H1 (cell line): Measurements from ENCODE around the gene CTNNA3. TPM values are rescaled to one million over a fixed set of nuclear protein-coding genes. Genes with fewer than 3 reads are reported as not detected.

Experiments used
- CTCF ChIA-PET: fragments of 300-600 bp; sonication (Branson Sonifier 250); formaldehyde crosslinking; loops from one replicate; lab custom pipeline; 2021; ENCODE audit not compliant: partially characterized antibody; lab: Charles Lee
- POLR2A ChIA-PET: fragments of 300-600 bp; sonication (Branson Sonifier 250); formaldehyde crosslinking; loops from one replicate; lab custom pipeline; 2021; ENCODE audit warnings: inconsistent platforms; ENCODE audit not compliant: partially characterized antibody; lab: Charles Lee
- DNase-seq, 2 experiments: peaks; one replicate each; pipeline versions ENCODE4 v3.0.0 to v3.0.0-alpha.2; 2010 to 2022; ENCODE audit warnings: low spot score in 2 of 2, low read depth in 1 of 2, mixed read lengths in 1 of 2
- FAIRE-seq: peaks from 2 replicates; lab custom pipeline; 2011; peaks lifted over from hg19 to GRCh38; lab: Jason Lieb, UNC
- H2AFZ ChIP-seq: 2 replicates; pipeline ENCODE4 v1.8.1; 2012; ENCODE audit warnings: low read length, inconsistent platforms
- H2AK5ac ChIP-seq: 2 replicates; pipeline ENCODE4 v1.6.1; 2013; ENCODE audit warnings: low read depth, low read length
- H2BK120ac ChIP-seq: replicated peaks from 2 replicates; pipeline ENCODE3; 2013; ENCODE audit warnings: low read depth, low read length, inconsistent platforms
- H2BK12ac ChIP-seq: 2 replicates; pipeline ENCODE4 v1.6.1; 2013; ENCODE audit warnings: low read depth, low read length
- H2BK15ac ChIP-seq: 2 replicates; pipeline ENCODE4 v1.6.1; 2013; ENCODE audit warnings: low read length
- H2BK20ac ChIP-seq: 2 replicates; pipeline ENCODE4 v1.6.1; 2013; ENCODE audit warnings: low read length
- H2BK5ac ChIP-seq: 2 replicates; pipeline ENCODE4 v1.6.1; 2013; ENCODE audit warnings: low read depth, low read length
- H3K14ac ChIP-seq: 2 replicates; pipeline ENCODE4 v1.6.1; 2013; ENCODE audit warnings: inconsistent platforms; ENCODE audit not compliant: insufficient read length
- H3K18ac ChIP-seq: 2 replicates; pipeline ENCODE4 v1.6.1; 2013; ENCODE audit warnings: low read length; ENCODE audit errors: extremely low read depth
- H3K23ac ChIP-seq: 2 replicates; pipeline ENCODE4 v1.6.1; 2013; ENCODE audit warnings: inconsistent platforms; ENCODE audit not compliant: insufficient read length
- H3K23me2 ChIP-seq: 2 replicates; pipeline ENCODE4 v1.6.1; 2013; ENCODE audit warnings: low read depth, low read length
- H3K27ac ChIP-seq: 2 replicates; pipeline ENCODE4 v1.6.1; 2011; ENCODE audit warnings: low read depth, low read length, inconsistent platforms
- H3K27me3 ChIP-seq, 4 experiments: replicated peaks in 1 of 4; 1 replicate in 1 of 4; 2 replicates in 3 of 4; pipeline versions ENCODE4 v1.6.1 to v1.8.1; 2011 to 2013; ENCODE audit warnings: low read length in 3 of 4, mild to moderate bottlenecking in 3 of 4, inconsistent platforms in 2 of 4, mixed read lengths in 2 of 4, moderate library complexity in 1 of 4; ENCODE audit not compliant: control insufficient read depth in 3 of 4, insufficient read depth in 3 of 4; ENCODE audit errors: extremely low read depth in 1 of 4
- H3K36me3 ChIP-seq, 4 experiments: 2 replicates each; pipeline versions ENCODE4 v1.6.1 to v1.8.1; 2011 to 2013; ENCODE audit warnings: mild to moderate bottlenecking in 4 of 4, low read length in 3 of 4, moderate library complexity in 2 of 4, control low read depth in 1 of 4, inconsistent platforms in 1 of 4; ENCODE audit not compliant: insufficient read depth in 4 of 4, control insufficient read depth in 2 of 4
- H3K4ac ChIP-seq: replicated peaks from 2 replicates; pipeline ENCODE3; 2013; ENCODE audit warnings: low read length, low read depth, mixed read lengths, inconsistent platforms; ENCODE audit not compliant: insufficient read length
- H3K4me1 ChIP-seq, 4 experiments: replicated peaks in 1 of 4; 1 replicate in 1 of 4; 2 replicates in 3 of 4; pipeline versions ENCODE4 v1.6.1 to v1.8.1; 2011 to 2013; ENCODE audit warnings: low read length in 3 of 4, inconsistent platforms in 2 of 4, mixed read lengths in 1 of 4; ENCODE audit not compliant: insufficient read depth in 4 of 4, control insufficient read depth in 3 of 4
- H3K4me2 ChIP-seq, 2 experiments: 2 replicates each; pipeline versions ENCODE4 v1.6.1 to v1.8.1; 2011 to 2013; ENCODE audit warnings: low read depth in 2 of 2, low read length in 2 of 2, control low read depth in 1 of 2, inconsistent platforms in 1 of 2, mild to moderate bottlenecking in 1 of 2; ENCODE audit not compliant: insufficient read depth in 1 of 2
- H3K4me3 ChIP-seq, 4 experiments: fragments of 200-600, 300-600 bp in 1 of 4; sonication (generic), shearing (Covaris generic), sonication (Bioruptor Twin) in 1 of 4; 2 replicates each; pipeline versions ENCODE4 v1.5.1 to v1.8.1; 2011 to 2016; ENCODE audit warnings: low read length in 4 of 4, low read depth in 3 of 4, control low read depth in 2 of 4, inconsistent platforms in 2 of 4, mild to moderate bottlenecking in 2 of 4, mixed read lengths in 1 of 4, moderate library complexity in 1 of 4; ENCODE audit not compliant: insufficient read depth in 2 of 4; ENCODE audit errors: extremely low read depth in 1 of 4
- H3K56ac ChIP-seq: replicated peaks from 2 replicates; pipeline ENCODE3; 2013; ENCODE audit warnings: low read depth, mild to moderate bottlenecking, mixed read lengths, low read length, inconsistent platforms; ENCODE audit not compliant: insufficient read length
- H3K79me1 ChIP-seq: 2 replicates; pipeline ENCODE4 v1.6.1; 2013; ENCODE audit warnings: low read depth, low read length, control low read depth
- H3K79me2 ChIP-seq, 2 experiments: 2 replicates each; pipeline versions ENCODE4 v1.6.1 to v1.8.1; 2012 to 2013; ENCODE audit warnings: low read length in 2 of 2, mild to moderate bottlenecking in 2 of 2, inconsistent platforms in 1 of 2; ENCODE audit not compliant: insufficient read depth in 2 of 2, control insufficient read depth in 1 of 2
- H3K9ac ChIP-seq, 4 experiments: replicated peaks in 1 of 4; 1 replicate in 1 of 4; 2 replicates in 3 of 4; pipeline versions ENCODE4 v1.6.1 to v1.8.1; 2011 to 2013; ENCODE audit warnings: low read depth in 3 of 4, low read length in 3 of 4, control low read depth in 2 of 4, mild to moderate bottlenecking in 2 of 4, moderate library complexity in 2 of 4, inconsistent platforms in 1 of 4; ENCODE audit errors: extremely low read depth in 1 of 4
- H3K9me3 ChIP-seq, 2 experiments: 2 replicates each; pipeline versions ENCODE4 v1.6.1 to v1.8.1; 2012 to 2013; ENCODE audit warnings: mild to moderate bottlenecking in 2 of 2, moderate library complexity in 2 of 2, control low read depth in 1 of 2, inconsistent platforms in 1 of 2, low read depth in 1 of 2, low read length in 1 of 2, mixed read lengths in 1 of 2; ENCODE audit not compliant: insufficient read depth in 2 of 2
- H4K20me1 ChIP-seq, 2 experiments: replicated peaks in 1 of 2; 2 replicates each; pipeline versions ENCODE3 to v1.8.1; 2011 to 2013; ENCODE audit warnings: inconsistent platforms in 2 of 2, low read length in 2 of 2, mild to moderate bottlenecking in 1 of 2; ENCODE audit not compliant: insufficient read depth in 2 of 2, control insufficient read depth in 1 of 2
- H4K5ac ChIP-seq: 2 replicates; pipeline ENCODE4 v1.6.1; 2013; ENCODE audit warnings: low read length, low read depth, mixed read lengths, inconsistent platforms; ENCODE audit not compliant: insufficient read length
- H4K8ac ChIP-seq: 2 replicates; pipeline ENCODE4 v1.8.0; 2013; ENCODE audit warnings: mild to moderate bottlenecking, moderate library complexity, low read length, inconsistent platforms; ENCODE audit not compliant: insufficient read depth; ENCODE audit errors: extremely low read depth
- H4K91ac ChIP-seq: replicated peaks from 2 replicates; pipeline ENCODE3; 2013; ENCODE audit warnings: low read length, mixed read lengths, inconsistent platforms; ENCODE audit not compliant: insufficient read length
- CTBP2 ChIP-seq: IDR thresholded peaks from 2 replicates; pipeline ENCODE4 v1.7.0; 2011; ENCODE audit warnings: borderline replicate concordance, mild to moderate bottlenecking, moderate library complexity, mixed read lengths, low read length; ENCODE audit not compliant: insufficient read depth, insufficient read length
- EP300 ChIP-seq, 2 experiments: IDR thresholded peaks; 1 replicate in 1 of 2; 2 replicates in 1 of 2; pipeline ENCODE4 v1.6.1; 2011 to 2012; ENCODE audit warnings: low read depth in 2 of 2, low read length in 2 of 2, mild to moderate bottlenecking in 2 of 2, borderline replicate concordance in 1 of 2, inconsistent platforms in 1 of 2, moderate library complexity in 1 of 2
- FOSL1 ChIP-seq: IDR thresholded peaks from 2 replicates; pipeline ENCODE4 v1.6.1; 2011; ENCODE audit warnings: mild to moderate bottlenecking, low read depth, low read length, moderate library complexity; ENCODE audit not compliant: insufficient read depth
- GABPA ChIP-seq: IDR thresholded peaks from 2 replicates; pipeline ENCODE4 v1.6.1; 2011; ENCODE audit warnings: mild to moderate bottlenecking, low read length, moderate library complexity, borderline replicate concordance; ENCODE audit not compliant: insufficient read depth
- HDAC6 ChIP-seq: IDR thresholded peaks from one replicate; pipeline ENCODE4 v1.7.1; 2012; ENCODE audit warnings: low read depth, mild to moderate bottlenecking, inconsistent platforms, low read length, moderate library complexity
- KDM1A ChIP-seq: fragments of 200-600, 300-600 bp; sonication (generic); IDR thresholded peaks from 2 replicates; pipeline ENCODE4 v1.7.1; 2016; ENCODE audit warnings: mild to moderate bottlenecking, low read length, borderline replicate concordance
- KDM5A ChIP-seq: fragments of 200-600 bp; IDR thresholded peaks from 2 replicates; pipeline ENCODE4 v1.7.1; 2012; ENCODE audit warnings: mild to moderate bottlenecking, low read length, inconsistent platforms, mixed read lengths
- NANOG ChIP-seq: IDR thresholded peaks from 2 replicates; pipeline ENCODE4 v1.6.1; 2011; ENCODE audit warnings: low read length, low read depth, mild to moderate bottlenecking, inconsistent platforms; ENCODE audit not compliant: insufficient read depth, poor library complexity, severe bottlenecking
- POLR2A ChIP-seq, 2 experiments: IDR thresholded peaks; 1 replicate in 1 of 2; 2 replicates in 1 of 2; pipeline ENCODE4 v1.6.1; 2011; ENCODE audit warnings: low read depth in 2 of 2, low read length in 2 of 2, mild to moderate bottlenecking in 2 of 2; ENCODE audit errors: control extremely low read depth in 1 of 2
- RXRA ChIP-seq: IDR thresholded peaks from 2 replicates; pipeline ENCODE4 v1.6.1; 2011; ENCODE audit warnings: low read depth, mild to moderate bottlenecking, low read length, moderate library complexity; ENCODE audit not compliant: insufficient read depth
- SIRT6 ChIP-seq: IDR thresholded peaks from one replicate; pipeline ENCODE4 v1.7.1; 2012; ENCODE audit warnings: low read length, inconsistent platforms
- SIX5 ChIP-seq: IDR thresholded peaks from 2 replicates; pipeline ENCODE4 v1.6.1; 2011; ENCODE audit warnings: mild to moderate bottlenecking, low read depth, low read length
- SP2 ChIP-seq: IDR thresholded peaks from 2 replicates; pipeline ENCODE4 v1.6.1; 2012; ENCODE audit warnings: mild to moderate bottlenecking, low read length, inconsistent platforms
- SRF ChIP-seq: IDR thresholded peaks from 2 replicates; pipeline ENCODE4 v1.6.1; 2011; ENCODE audit warnings: mild to moderate bottlenecking, low read depth, low read length, moderate library complexity
- TAF7 ChIP-seq: optimal IDR thresholded peaks from 2 replicates; pipeline ENCODE3; 2011; ENCODE audit warnings: low read depth, mild to moderate bottlenecking, inconsistent platforms, low read length, moderate library complexity, borderline replicate concordance
- TEAD4 ChIP-seq: IDR thresholded peaks from 2 replicates; pipeline ENCODE4 v1.6.1; 2012; ENCODE audit warnings: low read depth, low read length, inconsistent platforms, mixed read lengths
- YY1 ChIP-seq: IDR thresholded peaks from 2 replicates; pipeline ENCODE4 v1.6.1; 2011; ENCODE audit warnings: low read depth, mild to moderate bottlenecking, low read length
- polyA plus RNA-seq, 7 experiments: library from polyadenylated mRNA; depleted of rRNA in 3 of 7; stranded (reverse) in 5 of 7; unstranded in 2 of 7; fragments of >200 nt in 5 of 7; fragments of 200-250 nt in 2 of 7; gene quantifications; 1 replicate in 5 of 7; 2 replicates in 1 of 7; 4 replicates in 1 of 7; pipeline versions ENCODE4 v1.2.1 to v1.2.3, GENCODE V29; 2011 to 2013; ENCODE audit warnings: missing spikeins in 2 of 7, mixed read lengths in 2 of 7
- total RNA-seq: library from RNA; stranded (reverse); fragmentation: NEBNext Ultra II Directional; extraction: Animal tissue kit (Norgen Biotek cat#: 25700); gene quantifications from 2 replicates; pipeline ENCODE4 v1.2.1, GENCODE V29; 2021

The CTNNA3 gene
- total and polyA plus RNA-seq, 2 of the 8 experiments (the other 6 are each of a cell fraction or from before 2014, with no cell fraction given), result 1.3 to 1.5 TPM

DNA sequence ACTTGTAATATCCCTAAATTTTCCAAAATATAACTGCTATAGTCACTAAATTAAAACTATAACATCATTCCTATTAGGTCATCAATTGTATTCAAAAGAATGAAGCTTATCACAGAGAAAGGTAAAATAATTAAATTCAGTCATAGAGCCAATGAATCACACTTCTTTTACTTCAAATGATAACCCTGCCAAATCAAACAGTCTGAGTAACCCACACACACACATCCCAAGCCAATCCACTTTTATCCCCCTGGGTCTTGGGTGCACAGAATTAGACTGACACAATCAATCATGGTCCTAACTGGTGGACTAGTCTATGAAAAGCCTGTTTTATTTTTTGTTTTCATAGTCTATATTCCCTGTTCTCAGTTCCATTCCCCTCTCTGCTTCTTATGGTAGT lies 25.6 kb downstream of the CTNNA3 start:
- TF ChIP-seq KDM5A (no peak), SRF (no peak), TAF7 (no peak), HDAC6 (no peak), TEAD4 (no peak), SIRT6 (no peak), SIX5 (no peak), POLR2A (IDR thresholded peaks at IDR 0.05; ENCODE audit: control extremely low read depth in 1 of 2, low read depth in 2 of 2, low read length in 2 of 2) (no peak), FOSL1 (no peak), SP2 (no peak), NANOG (no peak), GABPA (no peak), CTBP2 (no peak), KDM1A (no peak), RXRA (no peak), EP300 (IDR thresholded peaks at IDR 0.05; ENCODE audit: borderline replicate concordance in 1 of 2, low read depth in 2 of 2, low read length in 2 of 2) (no peak), YY1 (no peak)
- TF ChIP-seq, all 59 proteins: peak for 0
- H4K5ac ChIP-seq, result no peak overlapping the region
- no peak overlapping the region for H2BK20ac ChIP-seq
- H2BK120ac ChIP-seq, result no peak overlapping the region
- H3K4me1 ChIP-seq, result no peaks in the 10 kb centered on the region
- ChIA-PET CTCF (no interaction called here), POLR2A (no interaction called here)
- FAIRE-seq (no peak), DNase-seq (no peak)
- H3K4me2 ChIP-seq, result no peak overlapping the region
- H4K20me1 ChIP-seq, result no peaks in the 10 kb centered on the region
- H3K36me3 ChIP-seq, result no peaks in the 10 kb centered on the region
- no peak overlapping the region for H2AFZ ChIP-seq
- no peaks in the 10 kb centered on the region for H3K9me3 ChIP-seq
- no peak overlapping the region for H2BK12ac ChIP-seq
- no peak overlapping the region for H2BK5ac ChIP-seq
- no peak overlapping the region for H3K23ac ChIP-seq
- H3K27ac ChIP-seq, result no peak overlapping the region
- H3K27me3 ChIP-seq, result no peaks in the 10 kb centered on the region
- H3K4me3 ChIP-seq, result no peak overlapping the region
- H3K79me1 ChIP-seq, result no peaks in the 10 kb centered on the region
- H4K8ac ChIP-seq, result no peak overlapping the region
- no peak overlapping the region for H3K4ac ChIP-seq
- H3K79me2 ChIP-seq, result no peaks in the 10 kb centered on the region
- H3K14ac ChIP-seq, result no peak overlapping the region
- no peak overlapping the region for H3K18ac ChIP-seq
- H4K91ac ChIP-seq, result no peak overlapping the region
- H3K23me2 ChIP-seq, result no peaks in the 10 kb centered on the region
- H3K56ac ChIP-seq, result no peak overlapping the region
- H2BK15ac ChIP-seq, result no peak overlapping the region
- H3K9ac ChIP-seq, result no peak overlapping the region
- no peak overlapping the region for H2AK5ac ChIP-seq
